Smooth muscle cell (in vitro differentiated cells): ENCODE results near the gene OR8B8. TPM values are rescaled to one million over a fixed set of nuclear protein-coding genes. Genes with fewer than 3 reads are reported as not detected.

ENCODE experiments used
- DNase-seq: peaks from one replicate; lab custom pipeline; 2025; ENCODE audit not compliant: unreplicated experiment; lab: John Stamatoyannopoulos, UW
- H2AFZ ChIP-seq: fragments of 200-600 bp; sonication (generic); 2 replicates; pipeline ENCODE4 v1.6.0; 2016; ENCODE audit warnings: antibody characterized with exemption, low read depth, mild to moderate bottlenecking
- H3F3A ChIP-seq: fragments of 200-600 bp; sonication (generic); 2 replicates; pipeline ENCODE4 v1.6.0; 2017; ENCODE audit warnings: antibody characterized with exemption, low read depth
- H3K27ac ChIP-seq: fragments of 200-600 bp; sonication (generic); 2 replicates; pipeline ENCODE4 v1.5.1; 2016; ENCODE audit warnings: low read depth, mild to moderate bottlenecking
- H3K27me3 ChIP-seq: fragments of 200-600 bp; sonication (generic); 2 replicates; pipeline ENCODE4 v1.6.1; 2016; ENCODE audit warnings: low read depth, mild to moderate bottlenecking
- H3K36me3 ChIP-seq: fragments of 200-600 bp; sonication (generic); 2 replicates; pipeline ENCODE4 v1.5.1; 2016; ENCODE audit warnings: low read depth
- H3K4me1 ChIP-seq: fragments of 200-600 bp; sonication (generic); 2 replicates; pipeline ENCODE4 v1.5.1; 2016; ENCODE audit warnings: low read depth
- H3K4me2 ChIP-seq: fragments of 200-600 bp; sonication (generic); 2 replicates; pipeline ENCODE4 v1.6.0; 2016; ENCODE audit warnings: mild to moderate bottlenecking
- H3K4me3 ChIP-seq: fragments of 200-600 bp; sonication (generic); 2 replicates; pipeline ENCODE4 v1.5.1; 2016; ENCODE audit warnings: mild to moderate bottlenecking
- H3K79me2 ChIP-seq: fragments of 200-600 bp; sonication (generic); 2 replicates; pipeline ENCODE4 v1.6.0; 2016; ENCODE audit warnings: low read depth, mild to moderate bottlenecking
- H3K9ac ChIP-seq: fragments of 200-600 bp; sonication (generic); 2 replicates; pipeline ENCODE4 v1.6.0; 2016; ENCODE audit warnings: low read depth
- H3K9me3 ChIP-seq: fragments of 200-600 bp; sonication (generic); replicated peaks from 2 replicates; pipeline ENCODE4 v1.5.1; 2016; ENCODE audit warnings: low read depth
- H4K20me1 ChIP-seq: fragments of 200-600 bp; sonication (generic); 2 replicates; pipeline ENCODE4 v1.6.0; 2016; ENCODE audit warnings: low read depth
- WGBS: methylation state at CpG from one replicate; pipeline ENCODE4 v1.1.7; 2016; ENCODE audit warnings: low lambda C conversion rate; 5-methylcytosine and 5-hydroxymethylcytosine counted together
- polyA plus RNA-seq: library from polyadenylated mRNA; unstranded; fragments of >200 nt; fragmentation: Nextera tagmentation; extraction: Ambion mirVana; gene quantifications from 2 replicates; pipeline ENCODE4 v1.2.1, GENCODE V29; 2016
- total RNA-seq: library from RNA; depleted of rRNA; stranded (reverse); fragments of >200 nt; gene quantifications from 2 replicates; pipeline ENCODE4 v1.2.3, GENCODE V29; 2014
- TF ChIP-seq, protein P1 (sequence below): fragments of 200-600 bp; sonication (generic); IDR thresholded peaks from 2 replicates; pipeline ENCODE4 v1.5.1; 2017; ENCODE audit warnings: borderline replicate concordance, mild to moderate bottlenecking, antibody characterized with exemption; ENCODE audit not compliant: insufficient read depth, poor library complexity, severe bottlenecking

Gene OR8B8
- total and polyA plus RNA-seq, 2 experiments from 2014 or later = not detected

DNA sequence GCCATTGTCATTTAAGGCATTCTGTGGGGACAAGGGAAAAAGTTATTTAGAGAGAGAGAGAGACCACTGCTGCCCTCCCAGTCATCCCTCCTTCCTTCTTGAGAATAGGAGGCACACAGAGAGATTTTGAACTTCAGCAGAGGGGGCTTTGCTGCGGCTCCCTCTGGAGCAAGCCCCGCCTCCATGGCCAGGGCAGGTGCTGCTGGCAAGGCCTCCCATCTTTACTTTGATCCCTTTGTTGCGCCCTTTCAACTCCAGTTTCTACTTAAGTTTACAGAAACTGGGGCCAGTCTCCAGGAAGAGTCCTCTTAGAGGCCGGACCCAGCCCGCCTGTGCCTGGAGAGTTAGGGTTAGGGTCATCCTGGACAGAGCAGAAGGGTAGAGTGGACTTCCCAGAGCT, 4.4 kb downstream of the OR8B8 start:
- H3K4me1 ChIP-seq = no peaks in the 10 kb centered on the region
- H3K36me3 ChIP-seq = no peaks in the 10 kb centered on the region
- H3K9ac ChIP-seq = no peak overlapping the region
- TF ChIP-seq, protein P1, sequence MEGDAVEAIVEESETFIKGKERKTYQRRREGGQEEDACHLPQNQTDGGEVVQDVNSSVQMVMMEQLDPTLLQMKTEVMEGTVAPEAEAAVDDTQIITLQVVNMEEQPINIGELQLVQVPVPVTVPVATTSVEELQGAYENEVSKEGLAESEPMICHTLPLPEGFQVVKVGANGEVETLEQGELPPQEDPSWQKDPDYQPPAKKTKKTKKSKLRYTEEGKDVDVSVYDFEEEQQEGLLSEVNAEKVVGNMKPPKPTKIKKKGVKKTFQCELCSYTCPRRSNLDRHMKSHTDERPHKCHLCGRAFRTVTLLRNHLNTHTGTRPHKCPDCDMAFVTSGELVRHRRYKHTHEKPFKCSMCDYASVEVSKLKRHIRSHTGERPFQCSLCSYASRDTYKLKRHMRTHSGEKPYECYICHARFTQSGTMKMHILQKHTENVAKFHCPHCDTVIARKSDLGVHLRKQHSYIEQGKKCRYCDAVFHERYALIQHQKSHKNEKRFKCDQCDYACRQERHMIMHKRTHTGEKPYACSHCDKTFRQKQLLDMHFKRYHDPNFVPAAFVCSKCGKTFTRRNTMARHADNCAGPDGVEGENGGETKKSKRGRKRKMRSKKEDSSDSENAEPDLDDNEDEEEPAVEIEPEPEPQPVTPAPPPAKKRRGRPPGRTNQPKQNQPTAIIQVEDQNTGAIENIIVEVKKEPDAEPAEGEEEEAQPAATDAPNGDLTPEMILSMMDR = no peak
- no peak overlapping the region for H3K4me3 ChIP-seq
- H3K27me3 ChIP-seq = peaks cover 3% of the 10 kb centered on the region
- no peak overlapping the region for H2AFZ ChIP-seq
- DNase-seq = no peak
- no peaks in the 10 kb centered on the region for H3F3A ChIP-seq
- H4K20me1 ChIP-seq = no peaks in the 10 kb centered on the region
- H3K79me2 ChIP-seq = no peaks in the 10 kb centered on the region
- no peak overlapping the region for H3K4me2 ChIP-seq
- no peak overlapping the region for H3K27ac ChIP-seq
- WGBS = 90% methylated on average over 5 of the region's 5 CpGs
- H3K9me3 ChIP-seq = no peaks in the 10 kb centered on the region

DNA sequence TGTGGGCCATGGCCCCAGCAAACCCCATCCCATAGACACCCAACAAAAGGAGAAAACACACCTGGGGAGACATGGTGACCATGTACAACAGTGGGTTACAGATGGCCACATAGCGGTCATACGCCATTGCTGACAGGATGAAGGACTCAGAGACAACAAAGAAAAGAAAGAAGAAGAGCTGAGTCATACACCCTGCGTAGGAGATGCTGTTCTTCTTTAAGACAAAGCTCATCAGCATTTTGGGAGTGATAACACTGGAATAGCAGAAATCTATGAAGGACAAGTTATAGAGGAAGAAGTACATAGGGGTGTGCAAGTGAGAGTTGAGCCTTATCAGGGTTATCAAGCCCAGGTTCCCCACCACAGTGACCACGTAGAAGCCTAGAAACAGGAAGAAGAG, 4.9 kb downstream of the OR8B8 start:
- no peak overlapping the region for H3K4me3 ChIP-seq
- H3K4me1 ChIP-seq = no peaks in the 10 kb centered on the region
- H2AFZ ChIP-seq = no peak overlapping the region
- H3F3A ChIP-seq = no peaks in the 10 kb centered on the region
- TF ChIP-seq, protein P1 = no peak
- H3K9ac ChIP-seq = no peak overlapping the region
- no peaks in the 10 kb centered on the region for H3K79me2 ChIP-seq
- H3K36me3 ChIP-seq = no peaks in the 10 kb centered on the region
- no peak for DNase-seq
- no peak overlapping the region for H3K4me2 ChIP-seq
- peaks cover 3% of the 10 kb centered on the region for H3K27me3 ChIP-seq
- WGBS = 84% methylated on average over 4 of the region's 4 CpGs
- no peaks in the 10 kb centered on the region for H3K9me3 ChIP-seq
- no peaks in the 10 kb centered on the region for H4K20me1 ChIP-seq
- H3K27ac ChIP-seq = no peak overlapping the region

DNA sequence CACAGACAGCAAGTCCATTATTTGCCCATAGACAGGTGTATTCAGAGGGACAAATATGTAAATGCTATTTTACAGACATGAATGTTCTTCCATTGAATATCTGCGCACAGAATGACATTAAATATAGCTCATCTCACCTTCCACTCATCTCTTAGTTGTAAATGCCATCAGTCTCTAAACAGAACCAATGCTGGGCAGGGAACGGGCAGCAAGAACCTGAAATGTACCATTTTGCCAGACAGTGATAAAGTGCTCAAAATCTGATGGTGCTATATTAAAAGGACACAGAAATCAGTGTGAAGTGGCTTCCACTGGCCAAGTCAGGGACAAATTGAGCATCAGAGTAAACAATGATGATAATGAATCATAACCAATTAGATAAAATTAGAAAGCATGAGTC, 10.8 kb downstream of the OR8B8 start:
- WGBS = 97% methylated on average over 2 of the region's 2 CpGs
- TF ChIP-seq, protein P1 = no peak

DNA sequence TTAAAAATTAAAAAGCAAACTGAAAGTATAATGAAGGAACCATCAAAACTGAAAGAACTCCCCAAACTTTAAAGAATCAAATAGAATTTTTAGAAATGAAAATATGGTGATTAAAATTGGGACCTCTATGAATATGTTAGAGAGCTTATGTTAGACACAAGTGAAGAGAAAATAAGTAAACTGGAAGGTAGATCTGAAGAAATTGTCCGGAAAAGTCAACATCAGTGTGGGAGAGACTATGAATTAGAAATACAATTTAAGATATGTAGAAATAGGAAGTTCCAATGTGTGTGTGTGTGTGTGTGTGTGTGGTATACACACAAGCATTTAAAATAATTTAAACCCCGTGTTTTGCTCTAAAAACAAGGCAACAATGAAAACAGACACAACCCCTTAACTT, 15.9 kb downstream of the OR8B8 start:
- Histone ChIP-seq H3K79me2 (no peaks in the 10 kb centered on the region), H2AFZ (no peak overlapping the region), H3K4me1 (no peaks in the 10 kb centered on the region), H3K27me3 (peaks cover 2% of the 10 kb centered on the region), H3K4me2 (no peak overlapping the region), H3K4me3 (no peak overlapping the region), H3K9ac (no peak overlapping the region), H3K27ac (no peak overlapping the region), H3K36me3 (no peaks in the 10 kb centered on the region), H4K20me1 (no peaks in the 10 kb centered on the region), H3F3A (no peaks in the 10 kb centered on the region), H3K9me3 (no peaks in the 10 kb centered on the region)
- no peak for DNase-seq
- TF ChIP-seq, protein P1 = no peak
- 85% methylated on average over 2 of the region's 2 CpGs for WGBS

More for the DNA sequence above, 10.8 kb downstream of the OR8B8 start:
- Histone ChIP-seq H3K27ac (no peak overlapping the region), H3K79me2 (no peaks in the 10 kb centered on the region), H2AFZ (no peak overlapping the region), H3K4me2 (no peak overlapping the region), H4K20me1 (no peaks in the 10 kb centered on the region), H3K4me1 (no peaks in the 10 kb centered on the region), H3K9me3 (no peaks in the 10 kb centered on the region), H3F3A (no peaks in the 10 kb centered on the region), H3K9ac (no peak overlapping the region), H3K36me3 (no peaks in the 10 kb centered on the region), H3K4me3 (no peak overlapping the region), H3K27me3 (peaks cover 10% of the 10 kb centered on the region)
- no peak for DNase-seq
